A549 (cell line): ENCODE data around the gene PCNX3. TPM values are rescaled to one million over a fixed set of nuclear protein-coding genes. Genes with fewer than 3 reads are reported as not detected.

Experiments used
- ATAC-seq, 2 experiments: fragments of 200-7000 bp in 1 of 2; fragments of >200 bp in 1 of 2; cut with Nextera tagmentation in 1 of 2; cut with Tn5 transposase in 1 of 2; 3 replicates each; pipeline versions ENCODE4 v1.8.0 to v1.9.1; 2018 to 2020; ENCODE audit warnings: mild to moderate bottlenecking in 1 of 2, moderate library complexity in 1 of 2
- CTCF ChIA-PET: fragments of 300-600 bp; sonication (Branson Sonifier 250); formaldehyde crosslinking; extraction: SDS; loops from one replicate; lab custom pipeline; 2021; ENCODE audit warnings: antibody characterized with exemption, inconsistent platforms; lab: Yijun Ruan, JAX
- POLR2A ChIA-PET: fragments of 350-600 bp; formaldehyde crosslinking; extraction: SDS; loops from one replicate; lab custom pipeline; 2021; ENCODE audit warnings: antibody characterized with exemption, inconsistent platforms; lab: Yijun Ruan, JAX
- DNase-seq, 2 experiments: peaks; one replicate each; pipeline versions ENCODE4 v3.0.0 to v3.0.0-alpha.2; 2011 to 2016; ENCODE audit warnings: low read depth in 1 of 2, low spot score in 1 of 2
- FAIRE-seq: peaks from 2 replicates; lab custom pipeline; 2011; peaks lifted over from hg19 to GRCh38; lab: Jason Lieb, UNC
- H3K27ac ChIP-seq, 2 experiments: fragments of >200 bp; sonication (Bioruptor Twin); formaldehyde crosslinking; 3 replicates each; pipeline ENCODE4 v1.5.1; 2016 to 2017
- H3K4me1 ChIP-seq: fragments of >200 bp; sonication (Bioruptor Twin); formaldehyde crosslinking; 3 replicates; pipeline ENCODE4 v1.6.1; 2016
- H3K4me2 ChIP-seq: fragments of >200 bp; sonication (Bioruptor Twin); formaldehyde crosslinking; 3 replicates; pipeline ENCODE4 v1.6.1; 2016
- H3K4me3 ChIP-seq: fragments of >200 bp; sonication (Bioruptor Twin); formaldehyde crosslinking; 3 replicates; pipeline ENCODE4 v1.5.1; 2016
- H3K9me3 ChIP-seq: fragments of >200 bp; sonication (Bioruptor Twin); formaldehyde crosslinking; 3 replicates; pipeline ENCODE4 v1.6.1; 2016
- BHLHE40 ChIP-seq: IDR thresholded peaks from 2 replicates; pipeline ENCODE4 v1.6.1; 2012; ENCODE audit warnings: low read depth, low read length, inconsistent platforms
- E2F6 ChIP-seq: IDR thresholded peaks from 2 replicates; pipeline ENCODE4 v1.6.1; 2012; ENCODE audit warnings: low read depth, borderline replicate concordance
- ELK1 ChIP-seq: fragments of 150-350 bp; IDR thresholded peaks from 2 replicates; pipeline ENCODE4 v1.6.1; 2014; ENCODE audit warnings: low read depth, mild to moderate bottlenecking, low read length
- FOXS1 ChIP-seq: fragments of 250-450 bp; sonication (Bioruptor Pico); IDR thresholded peaks from 2 replicates; pipeline ENCODE4 v1.5.0; 2020; ENCODE audit warnings: mild to moderate bottlenecking, moderate library complexity
- HOXA7 ChIP-seq: fragments of 250-450 bp; sonication (Bioruptor Pico); IDR thresholded peaks from 2 replicates; pipeline ENCODE4 v1.5.0; 2020; ENCODE audit warnings: mild to moderate bottlenecking, moderate library complexity
- JUN ChIP-seq, 2 experiments: fragments of >200 bp; sonication (Bioruptor Twin); formaldehyde crosslinking; IDR thresholded peaks; 2 replicates in 1 of 2; 3 replicates in 1 of 2; pipeline ENCODE4 v1.6.1; 2016 to 2017
- JUNB ChIP-seq: fragments of >200 bp; sonication (Bioruptor Twin); formaldehyde crosslinking; IDR thresholded peaks from 2 replicates; pipeline ENCODE4 v1.6.1; 2016
- KDM1A ChIP-seq: fragments of 200-600 bp; sonication (generic); IDR thresholded peaks from 2 replicates; pipeline ENCODE4 v1.6.1; 2016; ENCODE audit warnings: low read depth, mild to moderate bottlenecking
- MAX ChIP-seq: IDR thresholded peaks from 2 replicates; pipeline ENCODE4 v1.6.1; 2012
- MYC ChIP-seq: IDR thresholded peaks from 2 replicates; pipeline ENCODE4 v1.6.1; 2012; ENCODE audit warnings: mild to moderate bottlenecking, inconsistent platforms, low read length, improper control_type of control experiment, borderline replicate concordance
- NFE2L2 ChIP-seq: fragments of 150-350 bp; conservative IDR thresholded peaks from 2 replicates; pipeline ENCODE4 v1.6.1; 2014; ENCODE audit warnings: low read length
- PHF8 ChIP-seq: fragments of 200-600 bp; sonication (generic); IDR thresholded peaks from 2 replicates; pipeline ENCODE4 v1.6.1; 2016; ENCODE audit warnings: low read depth, mild to moderate bottlenecking, antibody characterized with exemption, moderate library complexity, borderline replicate concordance
- POLR2A ChIP-seq: IDR thresholded peaks from 2 replicates; pipeline ENCODE4 v1.6.1; 2012; ENCODE audit warnings: mild to moderate bottlenecking, low read length
- RARB ChIP-seq: fragments of 250-450 bp; sonication (Bioruptor Pico); IDR thresholded peaks from 2 replicates; pipeline ENCODE4 v1.8.0; 2021; ENCODE audit warnings: mild to moderate bottlenecking, moderate library complexity
- SMC3 ChIP-seq: fragments of >200 bp; sonication (Bioruptor Twin); formaldehyde crosslinking; IDR thresholded peaks from 3 replicates; pipeline ENCODE4 v1.6.1; 2018; ENCODE audit warnings: inconsistent platforms
- ZC3H11A ChIP-seq: fragments of 450-650 bp; IDR thresholded peaks from 2 replicates; pipeline ENCODE4 v1.6.1; 2014; ENCODE audit warnings: antibody characterized with exemption, mild to moderate bottlenecking
- ZNF302 ChIP-seq: fragments of 250-450 bp; sonication (Bioruptor Pico); IDR thresholded peaks from 2 replicates; pipeline ENCODE4 v1.9.0; 2021; ENCODE audit warnings: inconsistent platforms, mild to moderate bottlenecking, moderate library complexity
- ZSCAN20 ChIP-seq: fragments of 250-450 bp; sonication (Bioruptor Pico); IDR thresholded peaks from 2 replicates; pipeline ENCODE4 v1.8.0; 2022; ENCODE audit warnings: mild to moderate bottlenecking, moderate library complexity
- WGBS: methylation state at CpG from one replicate; pipeline ENCODE4 v1.1.6; 2017; ENCODE audit errors: missing lambda C conversion rate; 5-methylcytosine and 5-hydroxymethylcytosine counted together
- polyA plus RNA-seq, 4 experiments: library from polyadenylated mRNA; depleted of rRNA in 3 of 4; stranded (reverse); fragments of >200 nt; fragmentation: RNase III in 1 of 4; extraction: RNeasy Plus Mini Kit Qiagen cat#74134 plus additional on column Dnase treatment in 1 of 4; gene quantifications; 2 replicates in 3 of 4; 3 replicates in 1 of 4; pipeline ENCODE4 v1.2.3, GENCODE V29; 2011 to 2017
- TF ChIP-seq, protein P1 (sequence below): fragments of 250-450 bp; sonication (Bioruptor Pico); IDR thresholded peaks from 2 replicates; pipeline ENCODE4 v1.5.0; 2020; ENCODE audit warnings: low read depth, mild to moderate bottlenecking, moderate library complexity
- TF ChIP-seq, protein P2 (sequence below): fragments of >200 bp; sonication (Bioruptor Twin); formaldehyde crosslinking; IDR thresholded peaks from 3 replicates; pipeline ENCODE4 v1.6.1; 2016
- TF ChIP-seq, protein P3 (sequence below): IDR thresholded peaks from 2 replicates; pipeline ENCODE4 v1.6.1; 2012

PCNX3 gene
- polyA plus RNA-seq, 2 of the 4 experiments (the other 2 are of a cell fraction): 14.2 to 29.7 TPM

DNA sequence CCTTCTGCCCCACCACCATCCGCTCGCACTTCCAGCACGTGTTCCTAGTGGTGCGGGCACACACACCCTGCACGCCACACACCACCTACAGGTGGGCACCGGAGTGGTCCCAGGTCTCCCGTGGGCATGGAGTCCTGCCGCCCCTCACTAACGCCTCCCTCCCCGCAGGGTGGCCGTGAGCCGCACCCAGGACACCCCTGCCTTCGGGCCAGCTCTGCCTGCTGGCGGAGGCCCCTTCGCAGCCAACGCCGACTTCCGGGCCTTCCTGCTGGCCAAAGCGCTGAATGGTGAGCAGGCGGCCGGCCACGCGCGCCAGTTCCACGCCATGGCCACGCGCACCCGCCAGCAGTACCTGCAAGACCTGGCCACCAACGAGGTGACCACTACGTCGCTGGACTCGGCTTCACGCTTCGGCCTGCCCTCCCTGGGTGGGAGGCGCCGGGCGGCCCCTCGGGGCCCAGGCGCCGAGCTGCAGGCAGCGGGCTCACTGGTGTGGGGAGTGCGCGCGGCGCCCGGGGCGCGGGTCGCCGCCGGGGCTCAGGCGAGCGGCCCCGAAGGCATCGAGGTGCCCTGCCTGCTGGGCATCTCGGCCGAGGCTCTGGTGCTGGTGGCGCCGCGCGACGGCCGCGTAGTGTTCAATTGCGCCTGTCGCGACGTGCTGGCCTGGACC, 30.8 kb downstream of the PCNX3 start:
- peaks cover 17% of the 10 kb centered on the region; the same call in 2 of the 3 replicates for H3K4me1 ChIP-seq
- H3K4me2 ChIP-seq: peak overlapping the region; percentile 81
- WGBS: 96% methylated on average over 39 of the region's 68 CpGs
- no peaks in the 10 kb centered on the region for H3K9me3 ChIP-seq
- ChIA-PET CTCF (interaction anchor here (0.6 to 1.6 kb wide), 5 partner anchors 9 to 158 kb away, joined by 3 to 5 read pairs (median 4); no protein-coding TSS in a partner anchor), POLR2A (interaction anchor here (1.2 kb wide), 1 partner anchor 17 kb away, joined by 4 read pairs; the partner anchor contains the start of gene RELA)
- ATAC-seq (no peak), FAIRE-seq (no peak), DNase-seq (no peak)
- TF ChIP-seq SMC3: no peak
- TF ChIP-seq RARB: no peak
- TF ChIP-seq NFE2L2: no peak
- TF ChIP-seq BHLHE40: no peak
- TF ChIP-seq ZSCAN20 (CRISPR knock-in tag): no peak
- no peak for TF ChIP-seq KDM1A
- H3K4me3 ChIP-seq: peak overlapping the region; percentile 51; the same call in 2 of the 3 replicates
- peak overlapping the region; percentile 74 to 91; a peak in 5 of 6 replicates for H3K27ac ChIP-seq

DNA sequence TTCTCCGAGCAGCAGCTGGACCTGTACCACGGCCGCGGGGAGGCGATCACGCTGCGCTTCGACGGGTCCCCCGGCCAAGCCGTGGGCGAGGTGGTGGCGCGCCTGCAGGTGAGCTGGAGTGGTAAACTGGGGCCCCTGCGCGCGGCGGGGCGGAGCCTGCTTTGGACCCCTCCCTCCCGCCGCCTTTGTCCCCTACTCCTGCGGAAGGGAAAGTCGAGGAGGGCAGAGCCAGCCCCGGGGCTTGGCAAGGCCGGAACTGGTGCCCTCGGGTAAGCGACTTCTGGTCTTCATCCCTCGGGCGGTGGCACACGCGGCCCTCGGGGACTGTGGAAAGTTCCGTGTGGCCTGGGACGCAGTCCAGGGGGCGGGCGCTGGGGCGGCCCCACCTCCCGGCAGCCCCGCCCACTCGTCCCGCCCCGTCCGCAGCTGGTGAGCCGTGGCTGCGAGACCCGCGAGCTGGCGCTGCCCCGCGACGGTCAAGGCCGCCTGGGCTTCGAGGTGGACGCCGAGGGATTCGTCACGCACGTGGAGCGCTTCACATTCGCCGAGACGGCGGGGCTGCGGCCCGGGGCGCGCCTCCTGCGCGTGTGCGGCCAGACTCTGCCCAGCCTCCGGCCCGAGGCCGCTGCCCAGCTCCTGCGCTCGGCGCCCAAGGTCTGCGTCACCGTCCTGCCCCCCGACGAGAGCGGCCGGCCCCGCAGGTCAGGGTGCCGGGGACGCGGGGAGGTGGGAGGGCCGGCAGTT, 31.6 kb downstream of the PCNX3 start:
- WGBS: 2% methylated on average over 10 of the region's 87 CpGs
- no peak for FAIRE-seq
- peak; percentile 49 to 72 for ATAC-seq
- CTCF ChIA-PET: interaction anchor here (0.6 to 3.6 kb wide), 7 partner anchors 10 to 157 kb away, joined by 3 to 16 read pairs (median 4); no protein-coding TSS in a partner anchor
- H3K4me2 ChIP-seq: peak overlapping the region; percentile 81
- POLR2A ChIA-PET: interaction anchor here (0.8 to 1.2 kb wide), 3 partner anchors 15 to 32 kb away, joined by 4 read pairs; partner anchors contain the start of genes PCNX3 and RELA
- DNase-seq: peak; percentile 61 to 67
- peak overlapping the region; percentile 74 to 91 for H3K27ac ChIP-seq
- peaks cover 24% of the 10 kb centered on the region; the same call in 2 of the 3 replicates for H3K4me1 ChIP-seq
- no peaks in the 10 kb centered on the region for H3K9me3 ChIP-seq
- peak overlapping the region; percentile 51 for H3K4me3 ChIP-seq
- no peak for TF ChIP-seq ZNF302 (CRISPR knock-in tag)
- no peak for TF ChIP-seq ELK1
- peak; percentile 28; the same call in 1 of the 2 replicates for TF ChIP-seq PHF8
- TF ChIP-seq MYC: peak; percentile 63; the same call in 1 of the 2 replicates
- peak; percentile 79 for TF ChIP-seq POLR2A
- peak; percentile 66 for TF ChIP-seq MAX
- TF ChIP-seq, protein P1, sequence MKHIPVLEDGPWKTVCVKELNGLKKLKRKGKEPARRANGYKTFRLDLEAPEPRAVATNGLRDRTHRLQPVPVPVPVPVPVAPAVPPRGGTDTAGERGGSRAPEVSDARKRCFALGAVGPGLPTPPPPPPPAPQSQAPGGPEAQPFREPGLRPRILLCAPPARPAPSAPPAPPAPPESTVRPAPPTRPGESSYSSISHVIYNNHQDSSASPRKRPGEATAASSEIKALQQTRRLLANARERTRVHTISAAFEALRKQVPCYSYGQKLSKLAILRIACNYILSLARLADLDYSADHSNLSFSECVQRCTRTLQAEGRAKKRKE (CRISPR knock-in tag): no peak
- no peak for TF ChIP-seq JUNB
- no peak for TF ChIP-seq ZC3H11A
- TF ChIP-seq E2F6: peak; percentile 65
- TF ChIP-seq BHLHE40: no peak
- TF ChIP-seq JUN (IDR thresholded peaks at IDR 0.05): peak in 1 of 2 experiments; percentile 57; a peak in 2 of 5 replicates
- no peak for TF ChIP-seq FOXS1
- TF ChIP-seq HOXA7 (CRISPR knock-in tag): no peak
- TF ChIP-seq, protein P2, sequence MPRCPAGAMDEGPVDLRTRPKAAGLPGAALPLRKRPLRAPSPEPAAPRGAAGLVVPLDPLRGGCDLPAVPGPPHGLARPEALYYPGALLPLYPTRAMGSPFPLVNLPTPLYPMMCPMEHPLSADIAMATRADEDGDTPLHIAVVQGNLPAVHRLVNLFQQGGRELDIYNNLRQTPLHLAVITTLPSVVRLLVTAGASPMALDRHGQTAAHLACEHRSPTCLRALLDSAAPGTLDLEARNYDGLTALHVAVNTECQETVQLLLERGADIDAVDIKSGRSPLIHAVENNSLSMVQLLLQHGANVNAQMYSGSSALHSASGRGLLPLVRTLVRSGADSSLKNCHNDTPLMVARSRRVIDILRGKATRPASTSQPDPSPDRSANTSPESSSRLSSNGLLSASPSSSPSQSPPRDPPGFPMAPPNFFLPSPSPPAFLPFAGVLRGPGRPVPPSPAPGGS: 0 out of 3 replicates have a peak, but pooled peaks have one; percentile 25
- TF ChIP-seq, protein P3, sequence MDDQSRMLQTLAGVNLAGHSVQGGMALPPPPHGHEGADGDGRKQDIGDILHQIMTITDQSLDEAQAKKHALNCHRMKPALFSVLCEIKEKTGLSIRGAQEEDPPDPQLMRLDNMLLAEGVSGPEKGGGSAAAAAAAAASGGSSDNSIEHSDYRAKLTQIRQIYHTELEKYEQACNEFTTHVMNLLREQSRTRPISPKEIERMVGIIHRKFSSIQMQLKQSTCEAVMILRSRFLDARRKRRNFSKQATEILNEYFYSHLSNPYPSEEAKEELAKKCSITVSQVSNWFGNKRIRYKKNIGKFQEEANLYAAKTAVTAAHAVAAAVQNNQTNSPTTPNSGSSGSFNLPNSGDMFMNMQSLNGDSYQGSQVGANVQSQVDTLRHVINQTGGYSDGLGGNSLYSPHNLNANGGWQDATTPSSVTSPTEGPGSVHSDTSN: no peak
